Measurements from ENCODE around the gene UCK2. TPM values are rescaled to one million over a fixed set of nuclear protein-coding genes. Genes with fewer than 3 reads are reported as not detected.

The UCK2 gene
- total RNA-seq, 3 donors from 2014 or later (not counting 1 experiment from before 2014, with no cell fraction given) = 12.8 to 20.5 (median 14.4) TPM

DNA sequence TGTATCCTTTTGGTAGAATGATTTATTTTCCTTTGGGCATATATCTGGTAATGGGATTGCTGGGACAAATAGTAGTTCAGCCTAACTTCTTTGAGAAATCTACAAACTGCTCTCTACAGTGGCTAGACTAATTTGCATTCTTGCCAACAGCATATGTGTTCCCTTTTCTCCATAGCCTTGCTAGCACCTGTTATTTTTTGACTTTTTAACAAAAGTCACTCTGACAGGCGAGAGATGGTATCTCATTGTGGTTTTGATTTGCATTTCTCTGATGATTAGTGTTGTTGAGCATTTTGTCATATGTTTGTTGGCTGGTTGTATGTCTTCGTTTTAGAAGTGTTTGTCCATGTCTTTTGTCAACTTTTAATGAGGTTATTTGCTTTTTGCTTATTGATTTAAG lies 99.8 kb downstream of the UCK2 start:
- H3K4me1 Mint-ChIP-seq = no peaks in the 10 kb centered on the region
- 28% methylated on average over 2 of the region's 2 CpGs for WGBS (ENCODE audit: insufficient coverage)
- Histone ChIP-seq H3K4me1 (ENCODE audit: control insufficient read depth, insufficient read depth, low read length) (no peaks in the 10 kb centered on the region), H3K27me3 (ENCODE audit: control insufficient read depth, insufficient read depth, low read length) (no peaks in the 10 kb centered on the region), H3K4me3 (ENCODE audit: low read length) (no peak overlapping the region), H3K9me3 (ENCODE audit: control insufficient read depth, insufficient read depth, low read length) (no peaks in the 10 kb centered on the region), H3K36me3 (ENCODE audit: control insufficient read depth, insufficient read depth, low read length) (no peaks in the 10 kb centered on the region), H3K27ac (ENCODE audit: low read length) (no peak overlapping the region)
- H3K36me3 Mint-ChIP-seq = no peaks in the 10 kb centered on the region
- ATAC-seq = no peak
- H3K27ac Mint-ChIP-seq = no peak overlapping the region
- H3K27me3 Mint-ChIP-seq (ENCODE audit: low read depth in 2 of 2) = peaks cover 8 to 27% of the 10 kb centered on the region in 2 donors
- TF ChIP-seq, protein P1, sequence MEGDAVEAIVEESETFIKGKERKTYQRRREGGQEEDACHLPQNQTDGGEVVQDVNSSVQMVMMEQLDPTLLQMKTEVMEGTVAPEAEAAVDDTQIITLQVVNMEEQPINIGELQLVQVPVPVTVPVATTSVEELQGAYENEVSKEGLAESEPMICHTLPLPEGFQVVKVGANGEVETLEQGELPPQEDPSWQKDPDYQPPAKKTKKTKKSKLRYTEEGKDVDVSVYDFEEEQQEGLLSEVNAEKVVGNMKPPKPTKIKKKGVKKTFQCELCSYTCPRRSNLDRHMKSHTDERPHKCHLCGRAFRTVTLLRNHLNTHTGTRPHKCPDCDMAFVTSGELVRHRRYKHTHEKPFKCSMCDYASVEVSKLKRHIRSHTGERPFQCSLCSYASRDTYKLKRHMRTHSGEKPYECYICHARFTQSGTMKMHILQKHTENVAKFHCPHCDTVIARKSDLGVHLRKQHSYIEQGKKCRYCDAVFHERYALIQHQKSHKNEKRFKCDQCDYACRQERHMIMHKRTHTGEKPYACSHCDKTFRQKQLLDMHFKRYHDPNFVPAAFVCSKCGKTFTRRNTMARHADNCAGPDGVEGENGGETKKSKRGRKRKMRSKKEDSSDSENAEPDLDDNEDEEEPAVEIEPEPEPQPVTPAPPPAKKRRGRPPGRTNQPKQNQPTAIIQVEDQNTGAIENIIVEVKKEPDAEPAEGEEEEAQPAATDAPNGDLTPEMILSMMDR (IDR thresholded peaks at IDR 0.05) = no peak
- intact Hi-C loops (cut with micrococcal nuclease) = loop anchor here (5.0 to 10.0 kb wide), 2 partner anchors 548 to 1130 kb away; no protein-coding TSS in a partner anchor
- DNase-seq = no peak
- H3K4me3 Mint-ChIP-seq = no peak overlapping the region
- no peaks in the 10 kb centered on the region for H3K9me3 Mint-ChIP-seq

DNA sequence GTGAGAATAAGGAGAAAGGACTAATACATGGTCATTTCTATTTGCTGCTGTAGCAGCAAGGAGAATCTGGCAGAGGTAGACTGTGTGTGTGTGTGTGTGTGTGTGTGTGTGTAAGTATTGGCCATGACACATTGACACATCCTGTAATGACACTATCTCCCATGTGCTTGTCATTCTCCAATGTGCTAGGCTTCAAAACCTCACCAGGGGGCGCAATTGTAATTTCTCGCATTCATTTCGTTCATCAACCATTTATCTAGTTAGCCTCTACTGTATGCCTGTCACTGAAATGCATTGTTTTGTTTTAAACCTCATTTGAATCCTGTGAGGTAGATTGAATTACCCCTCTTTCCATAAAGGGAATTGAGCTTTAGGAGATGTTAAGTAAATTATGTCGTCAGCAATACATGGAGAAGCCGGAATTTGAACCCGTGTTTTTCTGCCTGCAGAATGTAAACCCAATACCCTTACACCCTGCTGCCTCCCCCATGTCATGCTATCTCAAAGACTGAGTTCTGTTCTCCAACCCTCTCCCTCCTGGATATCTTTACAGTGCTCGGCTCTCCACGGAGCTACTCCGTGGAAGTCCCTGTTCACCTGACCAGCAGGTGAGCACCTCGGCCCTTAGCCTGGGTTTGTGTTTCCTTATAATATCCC lies 100.8 kb downstream of the UCK2 start:
- intact Hi-C loops (cut with micrococcal nuclease) = loop anchor here (5.0 to 10.0 kb wide), 2 partner anchors 547 to 1129 kb away; no protein-coding TSS in a partner anchor
- no peak overlapping the region for H3K4me3 ChIP-seq (ENCODE audit: low read length)
- WGBS (ENCODE audit: insufficient coverage) = 61% methylated on average over 8 of the region's 10 CpGs

DNA sequence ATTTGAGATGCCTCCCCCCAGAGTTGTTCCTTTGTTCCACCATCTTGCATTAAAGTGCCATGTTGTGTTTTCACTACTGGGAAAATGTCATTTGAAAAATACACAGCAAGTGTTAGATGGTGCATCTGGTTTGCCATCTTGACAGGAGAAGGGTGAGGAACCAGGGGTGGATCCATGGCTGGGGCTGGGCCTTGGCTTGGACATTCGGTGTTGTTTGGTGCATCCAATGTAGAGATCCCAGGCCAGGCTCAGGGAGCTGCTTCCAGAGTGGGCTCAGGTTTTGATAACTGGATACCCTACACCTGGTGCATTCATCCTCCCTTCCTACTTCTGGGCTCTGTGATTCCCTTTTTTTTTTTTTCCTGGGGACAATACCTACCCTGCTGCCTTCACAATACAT lies 103.5 kb downstream of the UCK2 start:
- Histone ChIP-seq H3K9me3 (ENCODE audit: control insufficient read depth, insufficient read depth, low read length) (no peaks in the 10 kb centered on the region), H3K27me3 (ENCODE audit: control insufficient read depth, insufficient read depth, low read length) (peaks cover 2% of the 10 kb centered on the region), H3K4me1 (ENCODE audit: control insufficient read depth, insufficient read depth, low read length) (no peaks in the 10 kb centered on the region), H3K4me3 (ENCODE audit: low read length) (no peak overlapping the region), H3K27ac (ENCODE audit: low read length) (no peak overlapping the region), H3K36me3 (ENCODE audit: control insufficient read depth, insufficient read depth, low read length) (no peaks in the 10 kb centered on the region)
- intact Hi-C loops (cut with micrococcal nuclease) = no loop called here
- Mint-ChIP-seq H3K4me3 (no peak overlapping the region), H3K27me3 (ENCODE audit: low read depth in 2 of 2) (peaks cover 9 to 12% of the 10 kb centered on the region in 2 donors), H3K27ac (no peak overlapping the region), H3K9me3 (no peaks in the 10 kb centered on the region), H3K36me3 (no peaks in the 10 kb centered on the region), H3K4me1 (no peaks in the 10 kb centered on the region)
- TF ChIP-seq, protein P1 (IDR thresholded peaks at IDR 0.05) = no peak
- ATAC-seq = no peak
- DNase-seq = no peak
- WGBS (ENCODE audit: insufficient coverage) = 94% methylated on average over 1 of the region's 1 CpG

More for the DNA sequence above, 100.8 kb downstream of the UCK2 start:
- no peaks in the 10 kb centered on the region for H3K4me1 Mint-ChIP-seq
- DNase-seq (peak in 1 of 2 donors; percentile 72), ATAC-seq (peak; percentile 70 to 75 (median 75))
- Histone ChIP-seq H3K9me3 (ENCODE audit: control insufficient read depth, insufficient read depth, low read length) (no peaks in the 10 kb centered on the region), H3K27me3 (ENCODE audit: control insufficient read depth, insufficient read depth, low read length) (no peaks in the 10 kb centered on the region), H3K36me3 (ENCODE audit: control insufficient read depth, insufficient read depth, low read length) (no peaks in the 10 kb centered on the region), H3K27ac (ENCODE audit: low read length) (no peak overlapping the region), H3K4me1 (ENCODE audit: control insufficient read depth, insufficient read depth, low read length) (no peaks in the 10 kb centered on the region)
- H3K36me3 Mint-ChIP-seq = no peaks in the 10 kb centered on the region
- no peak overlapping the region for H3K4me3 Mint-ChIP-seq
- no peaks in the 10 kb centered on the region for H3K9me3 Mint-ChIP-seq
- H3K27me3 Mint-ChIP-seq (ENCODE audit: low read depth in 2 of 2) = peaks cover 8 to 20% of the 10 kb centered on the region in 2 donors
- TF ChIP-seq, protein P1 (IDR thresholded peaks at IDR 0.05) = peak; percentile 57
- no peak overlapping the region for H3K27ac Mint-ChIP-seq
